ENCODE measurements around the gene CCNE1. TPM values are rescaled to one million over a fixed set of nuclear protein-coding genes. Genes with fewer than 3 reads are reported as not detected.
"Not testable (repeated sequence)": the region's sequence is repeated elsewhere in the genome, so short reads cannot be mapped to it uniquely, and the experiment has no call there.

The CCNE1 gene
- total RNA-seq, 1 experiment from 2014 or later: 33.2 TPM

DNA sequence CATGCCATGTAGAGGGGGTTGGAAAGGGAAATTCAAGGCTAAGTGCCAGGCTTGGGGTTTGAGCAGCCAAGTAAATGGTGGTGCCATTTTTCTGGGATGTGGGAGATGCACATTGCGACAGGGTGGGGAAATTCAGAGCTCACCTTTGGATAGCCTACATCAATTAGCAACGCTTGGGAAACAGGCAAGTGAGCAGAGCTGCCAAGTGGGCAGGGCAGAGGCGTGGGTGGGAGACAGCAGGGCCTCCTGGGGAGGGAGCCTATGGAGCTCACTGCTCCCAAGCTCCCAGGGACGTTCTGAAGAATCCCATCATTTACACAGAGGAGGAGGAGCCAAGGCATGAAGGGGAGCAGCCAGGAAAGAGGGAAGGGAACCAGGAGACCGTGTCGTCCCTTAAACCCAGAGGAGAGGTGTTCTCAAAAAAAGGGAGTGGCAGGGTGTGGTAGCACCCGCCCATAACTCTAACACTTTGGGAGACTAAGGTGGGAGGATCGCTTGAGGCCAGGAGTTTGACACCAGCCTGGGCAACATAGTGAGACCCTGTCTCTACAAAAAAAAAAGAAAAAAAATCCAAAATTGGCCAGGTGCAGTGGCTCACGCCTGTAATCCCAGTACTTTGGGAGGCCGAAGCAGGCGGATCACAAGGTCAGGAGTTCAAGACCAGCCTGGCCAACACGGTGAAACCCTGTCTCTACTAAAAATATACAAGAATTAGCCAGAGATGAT, 11.5 kb upstream of the CCNE1 start:
- Mint-ChIP-seq H3K27me3 (ENCODE audit: insufficient read depth, unreplicated experiment) (no peaks in the 10 kb centered on the region), H3K36me3 (ENCODE audit: insufficient read depth, unreplicated experiment) (no peaks in the 10 kb centered on the region), H3K27ac (ENCODE audit: unreplicated experiment) (no peak overlapping the region), H3K4me3 (ENCODE audit: unreplicated experiment) (no peak overlapping the region), H3K9me3 (ENCODE audit: unreplicated experiment) (no peaks in the 10 kb centered on the region), H3K4me1 (ENCODE audit: low read depth, unreplicated experiment) (no peaks in the 10 kb centered on the region)
- TF ChIP-seq, protein P1, sequence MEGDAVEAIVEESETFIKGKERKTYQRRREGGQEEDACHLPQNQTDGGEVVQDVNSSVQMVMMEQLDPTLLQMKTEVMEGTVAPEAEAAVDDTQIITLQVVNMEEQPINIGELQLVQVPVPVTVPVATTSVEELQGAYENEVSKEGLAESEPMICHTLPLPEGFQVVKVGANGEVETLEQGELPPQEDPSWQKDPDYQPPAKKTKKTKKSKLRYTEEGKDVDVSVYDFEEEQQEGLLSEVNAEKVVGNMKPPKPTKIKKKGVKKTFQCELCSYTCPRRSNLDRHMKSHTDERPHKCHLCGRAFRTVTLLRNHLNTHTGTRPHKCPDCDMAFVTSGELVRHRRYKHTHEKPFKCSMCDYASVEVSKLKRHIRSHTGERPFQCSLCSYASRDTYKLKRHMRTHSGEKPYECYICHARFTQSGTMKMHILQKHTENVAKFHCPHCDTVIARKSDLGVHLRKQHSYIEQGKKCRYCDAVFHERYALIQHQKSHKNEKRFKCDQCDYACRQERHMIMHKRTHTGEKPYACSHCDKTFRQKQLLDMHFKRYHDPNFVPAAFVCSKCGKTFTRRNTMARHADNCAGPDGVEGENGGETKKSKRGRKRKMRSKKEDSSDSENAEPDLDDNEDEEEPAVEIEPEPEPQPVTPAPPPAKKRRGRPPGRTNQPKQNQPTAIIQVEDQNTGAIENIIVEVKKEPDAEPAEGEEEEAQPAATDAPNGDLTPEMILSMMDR (IDR thresholded peaks at IDR 0.05; ENCODE audit: insufficient read depth in 1 of 2, low read depth in 1 of 2, low read length in 1 of 2, severe bottlenecking in 1 of 2, unreplicated experiment in 1 of 2): no peak
- BruUV-seq (replicated peaks): no TSS peak
- Histone ChIP-seq H3K9me3 (no peaks in the 10 kb centered on the region), H3K4me1 (no peaks in the 10 kb centered on the region; the same call in 1 of the 2 replicates), H3K4me3 (ENCODE audit: low read depth, low read length) (no peak overlapping the region), H3K27me3 (replicated peaks; ENCODE audit: control insufficient read depth, insufficient read depth, low read length) (no peaks in the 10 kb centered on the region; the same call in 1 of the 2 replicates), H3K36me3 (ENCODE audit: control insufficient read depth, insufficient read depth, low read length) (no peaks in the 10 kb centered on the region)
- ChIA-PET POLR2A (no interaction called here), CTCF (no interaction called here)
- intact Hi-C loops (cut with micrococcal nuclease; ENCODE audit: unreplicated experiment): no loop called here
- DNase-seq: no peak

DNA sequence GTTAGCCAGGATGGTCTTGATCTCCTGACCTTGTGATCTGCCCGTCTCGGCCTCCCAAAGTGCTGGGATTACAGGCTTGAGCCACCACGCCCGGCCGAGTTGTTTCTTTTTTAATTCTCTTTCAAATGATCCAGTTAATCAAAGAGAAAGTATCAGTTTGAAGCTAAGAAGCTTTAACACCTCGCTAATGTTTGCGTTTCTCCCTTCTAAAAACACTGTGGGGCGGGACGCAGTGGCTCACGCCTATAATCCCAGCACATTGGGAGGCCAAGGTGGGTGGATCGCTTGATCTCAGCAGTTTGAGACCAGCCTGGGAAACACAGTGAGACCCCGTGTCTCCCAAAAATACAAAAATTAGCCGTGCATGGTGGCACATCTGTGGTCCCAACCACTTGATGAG, 7.8 kb upstream of the CCNE1 start:
- H3K4me1 ChIP-seq; H3K4me3 Mint-ChIP-seq (ENCODE audit: unreplicated experiment); H3K9me3 Mint-ChIP-seq (ENCODE audit: unreplicated experiment); H3K27me3 Mint-ChIP-seq (ENCODE audit: insufficient read depth, unreplicated experiment); H3K4me3 ChIP-seq (ENCODE audit: low read depth, low read length); H3K27me3 ChIP-seq (replicated peaks; ENCODE audit: control insufficient read depth, insufficient read depth, low read length); intact Hi-C loops (cut with micrococcal nuclease; ENCODE audit: unreplicated experiment); H3K9me3 ChIP-seq; H3K27ac Mint-ChIP-seq (ENCODE audit: unreplicated experiment); H3K36me3 ChIP-seq (ENCODE audit: control insufficient read depth, insufficient read depth, low read length); H3K36me3 Mint-ChIP-seq (ENCODE audit: insufficient read depth, unreplicated experiment); H3K4me1 Mint-ChIP-seq (ENCODE audit: low read depth, unreplicated experiment); DNase-seq; POLR2A ChIA-PET; BruUV-seq (replicated peaks): not testable (repeated sequence)
- CTCF ChIA-PET: interaction anchor here (0.6 kb wide), 2 partner anchors 44 to 541 kb away, joined by 3 to 6 read pairs; no protein-coding TSS in a partner anchor

- Mint-ChIP-seq H3K27ac (ENCODE audit: unreplicated experiment) (no peak overlapping the region), H3K4me1 (ENCODE audit: low read depth, unreplicated experiment) (no peaks in the 10 kb centered on the region), H3K9me3 (ENCODE audit: unreplicated experiment) (no peaks in the 10 kb centered on the region), H3K36me3 (ENCODE audit: insufficient read depth, unreplicated experiment) (no peaks in the 10 kb centered on the region), H3K4me3 (ENCODE audit: unreplicated experiment) (no peak overlapping the region), H3K27me3 (ENCODE audit: insufficient read depth, unreplicated experiment) (no peaks in the 10 kb centered on the region)
- intact Hi-C loops (cut with micrococcal nuclease; ENCODE audit: unreplicated experiment): no loop called here
- Histone ChIP-seq H3K9me3 (no peaks in the 10 kb centered on the region), H3K27me3 (replicated peaks; ENCODE audit: control insufficient read depth, insufficient read depth, low read length) (no peaks in the 10 kb centered on the region), H3K4me3 (ENCODE audit: low read depth, low read length) (no peak overlapping the region), H3K36me3 (ENCODE audit: control insufficient read depth, insufficient read depth, low read length) (no peaks in the 10 kb centered on the region), H3K4me1 (peaks cover 4% of the 10 kb centered on the region; the same call in 1 of the 2 replicates)
- ChIA-PET POLR2A (no interaction called here), CTCF (interaction anchor here (0.6 kb wide), 1 partner anchor 45 kb away, joined by 6 read pairs; no protein-coding TSS in a partner anchor)
- TF ChIP-seq, protein P1 (IDR thresholded peaks at IDR 0.05; ENCODE audit: insufficient read depth in 1 of 2, low read depth in 1 of 2, low read length in 1 of 2, severe bottlenecking in 1 of 2, unreplicated experiment in 1 of 2): no peak
- no TSS peak for BruUV-seq (replicated peaks)
- DNase-seq: no peak
Observed at GRCh38 chr19:29804493-29804892, 7.3 kb upstream of the CCNE1 start.
